Spleen (tissue), 11 donors: ENCODE results near the gene AKR7A3. TPM values are rescaled to one million over a fixed set of nuclear protein-coding genes. Genes with fewer than 3 reads are reported as not detected.

Source experiments
- DNase-seq: peaks from one replicate; pipeline ENCODE4 v3.0.0-alpha.2; 2020
- H3K27ac ChIP-seq, 8 donors: fragments of 200-600 bp; sonication (generic) in 7 of 8; 1 replicate in 4 of 8; 2 replicates in 4 of 8; pipeline versions ENCODE4 v1.5.0 to v1.8.0; 2016 to 2021; ENCODE audit warnings: inconsistent platforms in 4 of 8, mild to moderate bottlenecking in 4 of 8, moderate library complexity in 1 of 8
- H3K27me3 ChIP-seq, 7 donors: fragments of 200-600 bp; sonication (generic) in 6 of 7; replicated peaks in 1 of 7; 1 replicate in 4 of 7; 2 replicates in 3 of 7; pipeline versions ENCODE4 v1.5.0 to v1.8.0; 2016 to 2021; ENCODE audit warnings: inconsistent platforms in 3 of 7, mild to moderate bottlenecking in 1 of 7
- H3K36me3 ChIP-seq, 6 donors: fragments of 200-600 bp; sonication (generic) in 5 of 6; 1 replicate in 4 of 6; 2 replicates in 2 of 6; pipeline versions ENCODE4 v1.5.0 to v1.8.0; 2016 to 2021; ENCODE audit warnings: inconsistent platforms in 2 of 6
- H3K4me1 ChIP-seq, 6 donors: fragments of 200-600 bp; sonication (generic) in 5 of 6; 1 replicate in 3 of 6; 2 replicates in 3 of 6; pipeline versions ENCODE4 v1.5.0 to v1.8.0; 2016 to 2021; ENCODE audit warnings: inconsistent platforms in 3 of 6
- H3K4me3 ChIP-seq, 8 donors: fragments of 200-600 bp; sonication (generic) in 7 of 8; 1 replicate in 4 of 8; 2 replicates in 4 of 8; pipeline versions ENCODE4 v1.5.0 to v1.8.0; 2016 to 2021; ENCODE audit warnings: inconsistent platforms in 4 of 8, mild to moderate bottlenecking in 4 of 8, moderate library complexity in 2 of 8
- H3K9me3 ChIP-seq, 8 donors: fragments of 200-600 bp; sonication (generic) in 7 of 8; 1 replicate in 4 of 8; 2 replicates in 4 of 8; pipeline versions ENCODE4 v1.5.0 to v1.8.0; 2016 to 2021; ENCODE audit warnings: inconsistent platforms in 4 of 8
- CTCF ChIP-seq, 11 experiments: fragments of 200-600 bp in 7 of 11; fragments of 450-650 bp in 4 of 11; sonication (generic) in 4 of 11; IDR thresholded peaks in 8 of 11; conservative IDR thresholded peaks in 3 of 11; 1 replicate in 7 of 11; 2 replicates in 4 of 11; pipeline versions ENCODE4 v1.4.0 to v1.8.0; 2016 to 2021; ENCODE audit warnings: antibody characterized with exemption in 11 of 11, inconsistent platforms in 4 of 11, mild to moderate bottlenecking in 1 of 11
- POLR2A ChIP-seq, 3 donors: fragments of 450-650 bp; IDR thresholded peaks; one replicate each; pipeline ENCODE4 v1.5.1; 2017; ENCODE audit warnings: antibody characterized with exemption in 3 of 3, mild to moderate bottlenecking in 1 of 3
- POLR2AphosphoS5 ChIP-seq, 3 donors: sonication (generic); formaldehyde crosslinking; IDR thresholded peaks; one replicate each; pipeline ENCODE4 v1.5.1; 2017; ENCODE audit warnings: antibody characterized with exemption in 3 of 3
- WGBS, 5 donors: extraction: QIAGEN DNeasy Blood & Tissue Kit in 3 of 5; methylation state at CpG; one replicate each; pipeline versions ENCODE4 v1.1.5 to v1.1.7; 2013 to 2018; 5-methylcytosine and 5-hydroxymethylcytosine counted together
- intact Hi-C: fragments of 100-400 bp; cut with DNase I; formaldehyde crosslinking; loops from one replicate; pipeline ENCODE4 v1.15.0; 2023; ENCODE audit warnings: low total_unique reads
- polyA plus RNA-seq, 3 donors: library from polyadenylated mRNA; stranded (reverse); fragments of 200-250 nt; gene quantifications; one replicate each; pipeline ENCODE4 v1.2.1, GENCODE V29; 2013
- total RNA-seq, 7 donors: library from RNA; depleted of rRNA in 3 of 7; stranded (reverse); fragments of >200 nt in 3 of 7; fragmentation: NEBNext Ultra II Directional in 4 of 7; extraction: Animal tissue kit (Norgen Biotek cat#: 25700) in 4 of 7; gene quantifications; one replicate each; pipeline versions ENCODE4 v1.1.0 to v1.2.1, GENCODE V29; 2016 to 2021
- donor health status: healthy with polysubstance abuse.
- donor health status: DM: no; HTN: no; CAD: no; lungs with moderate emphysema.
- donor health status: DM: no; HTN: no; CAD: no.
- donor health status: Bipolar disorder and iron deficiency.
- donor health status: healthy.
- donor health status: DM: no; HTN: no; CAD: no.
- donor health status: DM: yes; HTN: yes; CAD: no.

The AKR7A3 gene
- total and polyA plus RNA-seq, 10 donors, result 0.55 to 2.2 (median 1.2) TPM

- peaks cover 0 to 62% (median 17%) of the 10 kb centered on the region in 6 donors for H3K36me3 ChIP-seq
- intact Hi-C loops, result no loop called here
- DNase-seq, result no peak
- H3K27me3 ChIP-seq, result no peaks in the 10 kb centered on the region
- H3K9me3 ChIP-seq, result no peaks in the 10 kb centered on the region
- peaks cover 28 to 44% (median 34%) of the 10 kb centered on the region in 6 donors for H3K4me1 ChIP-seq
- H3K27ac ChIP-seq, result no peak overlapping the region
- no peak for TF ChIP-seq POLR2AphosphoS5 (IDR thresholded peaks at IDR 0.05)
- WGBS, 5 donors, result 72 to 88% (median 82%) methylated on average over 3 of the region's 3 CpGs
- no peak overlapping the region for H3K4me3 ChIP-seq
These were observed 30.6 kb upstream of the AKR7A3 start for GRCh38 chr1:19319196-19319595.

GRCh38 chr1:19317126-19317910 lies 28.7 kb upstream of the AKR7A3 start:
- DNase-seq, result peak; percentile 63
- Histone ChIP-seq H3K36me3 (peaks cover 0 to 43% (median 9%) of the 10 kb centered on the region in 6 donors), H3K4me1 (peaks cover 44 to 63% (median 53%) of the 10 kb centered on the region in 6 donors), H3K4me3 (no peak overlapping the region), H3K27me3 (no peaks in the 10 kb centered on the region), H3K27ac (no peak overlapping the region), H3K9me3 (no peaks in the 10 kb centered on the region)
- intact Hi-C loops, result no loop called here
- 79 to 90% (median 85%) methylated on average over 10 to 13 of the region's 13 CpGs for WGBS, 5 donors
- TF ChIP-seq POLR2AphosphoS5 (IDR thresholded peaks at IDR 0.05) (no peak), POLR2A (IDR thresholded peaks at IDR 0.05) (no peak), CTCF (IDR thresholded peaks at IDR 0.05 in 8 of 11, conservative IDR thresholded peaks at IDR 0.05 in 3 of 11) (no peak)

GRCh38 chr1:19315378-19316198 lies 27.0 kb upstream of the AKR7A3 start:
- H3K4me1 ChIP-seq, result peaks cover 50 to 75% (median 65%) of the 10 kb centered on the region in 6 donors
- TF ChIP-seq POLR2A (IDR thresholded peaks at IDR 0.05), result no peak
- peak in 2 of 3 donors; percentile 35 to 36 for TF ChIP-seq POLR2AphosphoS5 (IDR thresholded peaks at IDR 0.05)
- peaks cover 0 to 30% (median 9%) of the 10 kb centered on the region in 6 donors for H3K36me3 ChIP-seq
- intact Hi-C loops, result no loop called here
- H3K9me3 ChIP-seq, result no peaks in the 10 kb centered on the region
- H3K27me3 ChIP-seq, result no peaks in the 10 kb centered on the region
- peak; percentile 81 for DNase-seq
- peak overlapping the region in 5 of 8 donors; percentile 38 to 92 (median 60) for H3K27ac ChIP-seq
- peak overlapping the region in 1 of 8 donors; percentile 19 for H3K4me3 ChIP-seq
- WGBS, 5 donors, result 45 to 60% (median 49%) methylated on average over 17 of the region's 17 CpGs

- TF ChIP-seq CTCF (IDR thresholded peaks at IDR 0.05 in 8 of 11, conservative IDR thresholded peaks at IDR 0.05 in 3 of 11), result no peak
- TF ChIP-seq POLR2AphosphoS5 (IDR thresholded peaks at IDR 0.05), result no peak
- no peak for TF ChIP-seq POLR2A (IDR thresholded peaks at IDR 0.05)
- H3K36me3 ChIP-seq, result peaks cover 0 to 22% (median 8%) of the 10 kb centered on the region in 6 donors
- H3K27ac ChIP-seq, result peak overlapping the region in 7 of 8 donors; percentile 10 to 92 (median 42)
- peak; percentile 67 for DNase-seq
- intact Hi-C loops, result no loop called here
- WGBS, 5 donors, result 54 to 76% (median 61%) methylated on average over 8 to 10 of the region's 10 CpGs
- H3K4me1 ChIP-seq, result peaks cover 50 to 85% (median 66%) of the 10 kb centered on the region in 6 donors
- H3K27me3 ChIP-seq, result no peaks in the 10 kb centered on the region
- H3K4me3 ChIP-seq, result peak overlapping the region in 1 of 8 donors; percentile 99
- H3K9me3 ChIP-seq, result no peaks in the 10 kb centered on the region
These were observed 25.7 kb upstream of the AKR7A3 start for GRCh38 chr1:19313961-19314882.
